GM10266 (cell line): ENCODE results near the gene CHIT1.

Experiments used
- DNase-seq: peaks from one replicate; pipeline ENCODE4 v3.0.0; 2012; ENCODE audit errors: extremely low spot score
- CTCF ChIP-seq: IDR thresholded peaks from 2 replicates; pipeline ENCODE4 v1.5.1; 2012; ENCODE audit warnings: mild to moderate bottlenecking, low read depth; ENCODE audit not compliant: control insufficient read depth, insufficient read depth; ENCODE audit errors: missing control alignments

Gene CHIT1

GRCh38 chr1:203181586-203182386 lies 47.7 kb downstream of the CHIT1 start:
- no peak for DNase-seq
- no peak for TF ChIP-seq CTCF

GRCh38 chr1:203180611-203181330 lies 48.7 kb downstream of the CHIT1 start:
- TF ChIP-seq CTCF, result no peak
- DNase-seq, result no peak

GRCh38 chr1:203179667-203180005 lies 49.8 kb downstream of the CHIT1 start:
- TF ChIP-seq CTCF, result no peak
- no peak for DNase-seq

GRCh38 chr1:203178821-203179666 lies 50.4 kb downstream of the CHIT1 start:
- DNase-seq, result no peak

GRCh38 chr1:203178083-203178482 lies 51.4 kb downstream of the CHIT1 start:
- no peak for DNase-seq
- TF ChIP-seq CTCF, result no peak

More at GRCh38 chr1:203178821-203179666, 50.4 kb downstream of the CHIT1 start:
- TF ChIP-seq CTCF, result no peak

GRCh38 chr1:203177470-203178039 lies 51.9 kb downstream of the CHIT1 start:
- no peak for DNase-seq
- no peak for TF ChIP-seq CTCF

GRCh38 chr1:203177036-203177405 lies 52.5 kb downstream of the CHIT1 start:
- DNase-seq, result no peak
- TF ChIP-seq CTCF, result no peak
